HepG2 (cell line): ENCODE measurements around the gene PDE4D. TPM values are rescaled to one million over a fixed set of nuclear protein-coding genes. Genes with fewer than 3 reads are reported as not detected.

Experiments
- BRD4 ChIP-seq: sonication (generic); formaldehyde crosslinking; IDR thresholded peaks from 2 replicates; pipeline ENCODE4 v1.4.0; 2020; ENCODE audit warnings: missing genetic modification reagents
- CTCF ChIP-seq: sonication (generic); formaldehyde crosslinking; IDR thresholded peaks from 2 replicates; pipeline ENCODE4 v1.5.0; 2020; ENCODE audit warnings: mild to moderate bottlenecking, missing genetic modification reagents, moderate library complexity
- FOXA1 ChIP-seq, 2 experiments: fragments of 450-650 bp in 1 of 2; sonication (generic) in 1 of 2; formaldehyde crosslinking in 1 of 2; IDR thresholded peaks; 2 replicates each; pipeline versions ENCODE4 v1.4.0 to v1.6.1; 2016 to 2020; ENCODE audit warnings: missing genetic modification reagents in 1 of 2
- FOXO1 ChIP-seq: sonication (generic); formaldehyde crosslinking; IDR thresholded peaks from 2 replicates; pipeline ENCODE4 v1.4.0; 2020; ENCODE audit warnings: missing genetic modification reagents
- MED1 ChIP-seq: sonication (generic); formaldehyde crosslinking; IDR thresholded peaks from 2 replicates; pipeline ENCODE4 v1.4.0; 2020; ENCODE audit warnings: missing genetic modification reagents
- MLXIP ChIP-seq: sonication (generic); formaldehyde crosslinking; IDR thresholded peaks from 2 replicates; pipeline ENCODE4 v1.9.0; 2021; ENCODE audit warnings: missing genetic modification reagents, borderline replicate concordance
- PHF21A ChIP-seq: sonication (generic); formaldehyde crosslinking; IDR thresholded peaks from 2 replicates; pipeline ENCODE4 v1.5.0; 2020; ENCODE audit warnings: mild to moderate bottlenecking, missing genetic modification reagents
- POGZ ChIP-seq: sonication (generic); formaldehyde crosslinking; IDR thresholded peaks from 2 replicates; pipeline ENCODE4 v1.4.0; 2020; ENCODE audit warnings: mild to moderate bottlenecking, missing genetic modification reagents
- SAP130 ChIP-seq: IDR thresholded peaks from 2 replicates; pipeline ENCODE4 v1.6.1; 2016; ENCODE audit warnings: low read depth
- SKIL ChIP-seq: sonication (generic); formaldehyde crosslinking; IDR thresholded peaks from 2 replicates; pipeline ENCODE4 v1.8.0; 2022; ENCODE audit warnings: missing genetic modification reagents, mild to moderate bottlenecking, moderate library complexity, borderline replicate concordance
- ZFP36 ChIP-seq: fragments of 150-350 bp; IDR thresholded peaks from 2 replicates; pipeline ENCODE4 v1.6.1; 2018; ENCODE audit warnings: borderline replicate concordance, low read length, low read depth; ENCODE audit not compliant: partially characterized antibody
- ZMYM4 ChIP-seq: sonication (generic); formaldehyde crosslinking; IDR thresholded peaks from 2 replicates; pipeline ENCODE4 v1.8.1; 2023; ENCODE audit warnings: mild to moderate bottlenecking, missing genetic modification reagents
- ZNF547 ChIP-seq: sonication (generic); formaldehyde crosslinking; IDR thresholded peaks from 2 replicates; pipeline ENCODE4 v1.5.1; 2020; ENCODE audit warnings: mild to moderate bottlenecking, missing genetic modification reagents
- ZNF713 ChIP-seq: sonication (generic); formaldehyde crosslinking; IDR thresholded peaks from 2 replicates; pipeline ENCODE4 v1.4.0; 2020; ENCODE audit warnings: mild to moderate bottlenecking, missing genetic modification reagents
- ZNF883 ChIP-seq: sonication (generic); formaldehyde crosslinking; IDR thresholded peaks from 2 replicates; pipeline ENCODE4 v1.5.1; 2020; ENCODE audit warnings: mild to moderate bottlenecking, missing genetic modification reagents; ENCODE audit errors: not compliant biosample characterization
- polyA plus RNA-seq, 8 experiments: library from polyadenylated mRNA; depleted of rRNA in 3 of 8; stranded (reverse) in 7 of 8; unstranded in 1 of 8; fragments of >200 nt; fragmentation: Illumina TruSeq in 4 of 8; extraction: Trizol in 4 of 8; gene quantifications; 2 replicates each; pipeline versions ENCODE4 v1.2.1 to v1.2.3, GENCODE V29; 2011 to 2016; ENCODE audit warnings: low read depth in 4 of 8, missing spikeins in 1 of 8, mixed read lengths in 1 of 8; ENCODE audit not compliant: insufficient read depth in 1 of 8
- total RNA-seq, 5 experiments: library from RNA; depleted of rRNA; stranded (reverse); fragments of >200 nt; fragmentation: Illumina TruSeq; extraction: Trizol; gene quantifications; 2 replicates each; pipeline ENCODE4 v1.2.3, GENCODE V29; 2016; ENCODE audit warnings: low read depth in 1 of 5
- TF ChIP-seq, protein P1 (sequence below): sonication (generic); formaldehyde crosslinking; conservative IDR thresholded peaks from 2 replicates; pipeline ENCODE4 v1.4.0; 2020; ENCODE audit warnings: mild to moderate bottlenecking, missing genetic modification reagents, moderate library complexity
- TF ChIP-seq, protein P2 (sequence below): sonication (generic); formaldehyde crosslinking; IDR thresholded peaks from 2 replicates; pipeline ENCODE4 v1.4.0; 2020; ENCODE audit warnings: missing genetic modification reagents, mild to moderate bottlenecking, borderline replicate concordance

PDE4D gene
- total and polyA plus RNA-seq, 2 of the 13 experiments (the other 11 are each of a cell fraction or from before 2014, with no cell fraction given) = 7.0 to 12.2 TPM

DNA sequence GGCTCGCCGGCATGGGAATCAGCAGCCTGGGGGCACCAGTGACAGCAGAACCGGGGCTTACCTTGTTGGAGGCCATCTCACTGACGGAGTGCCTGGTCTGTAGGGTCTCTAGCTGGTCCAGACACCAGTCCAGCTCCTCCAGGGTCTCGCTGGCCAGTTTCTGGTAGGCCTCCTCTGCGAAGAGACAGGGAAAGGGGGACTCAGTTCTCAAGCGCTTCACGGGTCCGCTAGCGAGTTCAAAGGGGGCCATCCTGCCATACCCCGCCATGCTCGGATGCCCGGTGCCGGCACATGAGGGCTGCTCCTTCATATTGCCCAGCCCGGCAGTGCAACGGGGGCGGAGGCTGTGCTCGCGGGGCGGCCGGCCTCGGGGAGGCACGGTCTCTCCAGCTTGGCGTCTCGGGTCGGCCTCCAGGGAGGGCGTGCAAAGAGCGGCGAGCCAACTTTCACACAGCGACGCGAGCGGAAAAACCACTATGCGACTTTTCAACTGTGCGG is 854.7 kb downstream of the PDE4D start (continued):
- TF ChIP-seq MLXIP (CRISPR knock-in tag) (0 out of 2 replicates have a peak, but pooled peaks have one; percentile 19), ZMYM4 (CRISPR knock-in tag) (0 out of 2 replicates have a peak, but pooled peaks have one; percentile 6), FOXA1 (IDR thresholded peaks at IDR 0.05) (no peak), FOXA1 (CRISPR knock-in tag; IDR thresholded peaks at IDR 0.05) (no peak), SKIL (no peak), MED1 (CRISPR knock-in tag) (peak; percentile 8; the same call in 1 of the 2 replicates), FOXO1 (CRISPR knock-in tag) (peak; percentile 5; the same call in 1 of the 2 replicates), ZFP36 (no peak), ZNF547 (CRISPR knock-in tag) (peak; percentile 31; the same call in 1 of the 2 replicates), ZNF883 (CRISPR knock-in tag) (peak; percentile 57), ZNF713 (CRISPR knock-in tag) (no peak), BRD4 (CRISPR knock-in tag) (peak; percentile 66; the same call in 1 of the 2 replicates), CTCF (0 out of 2 replicates have a peak, but pooled peaks have one; percentile 8), SAP130 (peak; percentile 16), POGZ (CRISPR knock-in tag) (peak; percentile 15; the same call in 1 of the 2 replicates), PHF21A (CRISPR knock-in tag) (no peak)
- TF ChIP-seq, protein P1, sequence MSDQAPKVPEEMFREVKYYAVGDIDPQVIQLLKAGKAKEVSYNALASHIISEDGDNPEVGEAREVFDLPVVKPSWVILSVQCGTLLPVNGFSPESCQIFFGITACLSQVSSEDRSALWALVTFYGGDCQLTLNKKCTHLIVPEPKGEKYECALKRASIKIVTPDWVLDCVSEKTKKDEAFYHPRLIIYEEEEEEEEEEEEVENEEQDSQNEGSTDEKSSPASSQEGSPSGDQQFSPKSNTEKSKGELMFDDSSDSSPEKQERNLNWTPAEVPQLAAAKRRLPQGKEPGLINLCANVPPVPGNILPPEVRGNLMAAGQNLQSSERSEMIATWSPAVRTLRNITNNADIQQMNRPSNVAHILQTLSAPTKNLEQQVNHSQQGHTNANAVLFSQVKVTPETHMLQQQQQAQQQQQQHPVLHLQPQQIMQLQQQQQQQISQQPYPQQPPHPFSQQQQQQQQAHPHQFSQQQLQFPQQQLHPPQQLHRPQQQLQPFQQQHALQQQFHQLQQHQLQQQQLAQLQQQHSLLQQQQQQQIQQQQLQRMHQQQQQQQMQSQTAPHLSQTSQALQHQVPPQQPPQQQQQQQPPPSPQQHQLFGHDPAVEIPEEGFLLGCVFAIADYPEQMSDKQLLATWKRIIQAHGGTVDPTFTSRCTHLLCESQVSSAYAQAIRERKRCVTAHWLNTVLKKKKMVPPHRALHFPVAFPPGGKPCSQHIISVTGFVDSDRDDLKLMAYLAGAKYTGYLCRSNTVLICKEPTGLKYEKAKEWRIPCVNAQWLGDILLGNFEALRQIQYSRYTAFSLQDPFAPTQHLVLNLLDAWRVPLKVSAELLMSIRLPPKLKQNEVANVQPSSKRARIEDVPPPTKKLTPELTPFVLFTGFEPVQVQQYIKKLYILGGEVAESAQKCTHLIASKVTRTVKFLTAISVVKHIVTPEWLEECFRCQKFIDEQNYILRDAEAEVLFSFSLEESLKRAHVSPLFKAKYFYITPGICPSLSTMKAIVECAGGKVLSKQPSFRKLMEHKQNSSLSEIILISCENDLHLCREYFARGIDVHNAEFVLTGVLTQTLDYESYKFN (CRISPR knock-in tag) = 0 out of 2 replicates have a peak, but pooled peaks have one; percentile 9
- TF ChIP-seq, protein P2, sequence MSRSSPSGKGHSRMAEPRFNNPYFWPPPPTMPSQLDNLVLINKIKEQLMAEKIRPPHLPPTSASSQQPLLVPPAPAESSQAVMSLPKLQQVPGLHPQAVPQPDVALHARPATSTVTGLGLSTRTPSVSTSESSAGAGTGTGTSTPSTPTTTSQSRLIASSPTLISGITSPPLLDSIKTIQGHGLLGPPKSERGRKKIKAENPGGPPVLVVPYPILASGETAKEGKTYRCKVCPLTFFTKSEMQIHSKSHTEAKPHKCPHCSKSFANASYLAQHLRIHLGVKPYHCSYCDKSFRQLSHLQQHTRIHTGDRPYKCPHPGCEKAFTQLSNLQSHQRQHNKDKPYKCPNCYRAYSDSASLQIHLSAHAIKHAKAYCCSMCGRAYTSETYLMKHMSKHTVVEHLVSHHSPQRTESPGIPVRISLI = no peak
